GM21786 (cell line): Measurements from ENCODE around the gene TEX29.
A peak's percentile ranks its signal among the peaks of the same experiment; 100 is the strongest.

Experiments used
- ATAC-seq: cut with Tn5 transposase; IDR thresholded peaks from one replicate; pipeline ENCODE4 v1.9.1; 2021; ENCODE audit not compliant: unreplicated experiment

TEX29 gene

DNA sequence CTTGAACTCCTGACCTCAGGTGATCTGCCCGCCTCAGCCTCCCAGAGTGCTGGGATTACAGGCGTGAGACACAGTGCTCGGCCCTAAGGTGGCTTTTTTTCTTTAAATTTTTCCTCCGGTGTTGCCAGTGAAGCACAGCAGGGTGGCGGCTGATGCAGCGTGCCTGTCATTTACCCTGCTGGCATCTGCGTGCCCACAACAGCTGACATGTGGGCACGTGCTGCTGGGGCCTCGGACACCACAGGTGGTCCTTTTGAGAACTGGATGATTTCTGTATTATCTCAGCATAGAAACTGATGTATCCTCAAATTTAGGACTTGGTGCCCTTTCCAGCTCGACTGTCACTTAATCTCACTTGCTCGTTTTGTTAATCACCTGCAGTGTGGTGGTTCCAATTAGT lies 31.2 kb upstream of the TEX29 start:
- no peak for ATAC-seq

DNA sequence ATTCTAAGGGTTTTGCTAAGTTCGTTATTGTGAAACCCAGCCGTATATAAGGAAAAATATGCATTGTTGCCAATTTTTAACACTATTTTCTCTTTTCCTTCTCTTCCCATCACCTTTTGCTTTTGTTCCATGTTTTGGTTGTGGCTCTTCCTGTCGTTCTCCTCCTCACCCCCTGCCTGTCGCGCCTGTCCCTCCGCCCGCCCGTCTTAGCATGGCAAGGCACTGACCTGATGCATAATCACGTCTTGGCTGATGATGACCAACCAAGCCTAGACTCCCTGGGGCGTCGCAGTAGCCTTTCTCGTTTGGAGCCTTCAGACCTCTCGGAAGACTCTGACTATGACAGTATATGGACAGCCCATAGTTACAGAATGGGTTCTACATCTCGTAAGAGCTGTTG lies 28.5 kb upstream of the TEX29 start:
- ATAC-seq, result no peak

GRCh38 chr13:111292710-111293485 lies 27.5 kb upstream of the TEX29 start:
- ATAC-seq, result no peak

DNA sequence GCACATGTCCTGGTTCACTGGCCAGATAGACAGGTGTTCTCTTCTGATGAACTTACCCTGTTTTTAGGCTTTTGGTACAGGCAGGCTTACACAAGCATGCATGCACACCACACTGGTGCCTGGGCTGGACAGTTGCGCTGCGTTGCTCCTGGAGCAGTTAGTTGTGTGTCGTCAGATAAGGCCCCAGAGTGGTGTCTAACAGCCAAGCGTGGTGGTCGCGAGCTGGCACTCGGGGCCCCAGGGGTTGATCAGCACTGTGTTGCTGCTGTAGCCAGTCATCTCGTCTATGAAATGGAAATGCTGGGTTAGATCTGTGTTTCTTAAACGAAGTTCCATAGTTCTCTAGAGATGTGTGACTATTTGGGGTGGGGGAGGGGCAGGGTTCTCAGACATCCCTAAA lies 24.6 kb upstream of the TEX29 start:
- no peak for ATAC-seq

GRCh38 chr13:111296417-111296816 lies 24.0 kb upstream of the TEX29 start:
- ATAC-seq, result no peak

DNA sequence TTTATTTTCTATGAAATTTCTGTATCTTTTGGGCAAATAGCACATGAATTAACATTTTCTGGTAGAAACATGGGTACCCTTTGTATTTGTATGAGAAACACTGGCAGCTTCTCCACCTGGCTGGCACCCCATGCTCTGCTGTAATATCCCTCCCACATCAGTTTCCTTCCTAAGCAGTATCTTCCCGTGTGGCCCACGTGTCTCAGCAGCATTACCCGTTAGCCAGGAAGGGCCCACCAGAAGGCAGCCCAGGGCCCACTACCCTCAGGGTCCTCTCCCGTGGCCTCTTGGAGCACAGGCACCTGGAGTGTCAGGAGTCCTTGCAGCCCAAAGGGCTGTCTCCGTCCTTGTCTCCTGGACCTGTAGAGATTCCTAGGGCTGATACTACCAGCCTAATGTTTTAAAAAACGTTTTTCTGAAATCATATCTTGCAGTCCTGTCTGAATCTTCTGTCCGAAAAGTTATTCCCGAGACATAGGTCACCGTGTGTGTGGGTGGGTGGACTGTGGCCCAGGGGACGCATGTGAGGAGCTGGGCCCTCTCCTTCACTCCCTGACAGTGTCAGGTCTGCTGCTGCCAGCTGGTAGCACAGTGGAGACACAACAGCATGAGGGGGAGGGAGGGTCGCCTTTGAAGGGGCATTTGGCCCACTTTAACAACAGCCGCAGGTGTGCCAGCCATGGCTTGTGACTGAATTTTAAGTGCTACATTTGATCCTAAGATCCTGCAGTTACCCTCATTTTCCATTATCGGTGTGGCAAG lies 22.0 kb upstream of the TEX29 start:
- no peak for ATAC-seq

GRCh38 chr13:111302045-111302726 lies 18.3 kb upstream of the TEX29 start:
- no peak for ATAC-seq

GRCh38 chr13:111303559-111303958 lies 16.9 kb upstream of the TEX29 start:
- no peak for ATAC-seq

DNA sequence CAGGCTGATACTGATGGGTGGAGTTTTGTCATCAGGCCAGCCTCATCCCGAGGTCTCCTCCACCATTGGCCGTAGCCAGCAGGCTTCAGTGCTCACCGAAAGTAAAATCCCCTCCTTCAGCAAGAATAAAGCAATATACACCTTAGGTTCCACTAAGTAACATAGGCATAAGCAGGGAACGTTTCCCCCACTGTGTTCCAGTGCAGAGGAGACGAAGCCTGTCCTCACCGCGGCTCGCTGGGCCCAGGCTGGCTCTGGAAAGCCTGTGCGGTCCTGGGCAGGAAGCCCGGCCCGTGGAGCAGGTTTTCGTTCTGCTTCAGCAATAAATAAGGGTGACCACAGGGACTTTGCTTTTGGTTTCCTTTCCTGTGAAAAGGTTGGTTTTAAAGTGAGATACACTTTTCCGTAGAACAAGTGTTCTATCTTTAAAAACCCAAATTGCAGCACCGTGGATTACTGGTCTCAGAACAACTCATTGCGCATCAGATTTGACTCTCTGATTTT lies 16.3 kb upstream of the TEX29 start:
- ATAC-seq, result peak; percentile 96

DNA sequence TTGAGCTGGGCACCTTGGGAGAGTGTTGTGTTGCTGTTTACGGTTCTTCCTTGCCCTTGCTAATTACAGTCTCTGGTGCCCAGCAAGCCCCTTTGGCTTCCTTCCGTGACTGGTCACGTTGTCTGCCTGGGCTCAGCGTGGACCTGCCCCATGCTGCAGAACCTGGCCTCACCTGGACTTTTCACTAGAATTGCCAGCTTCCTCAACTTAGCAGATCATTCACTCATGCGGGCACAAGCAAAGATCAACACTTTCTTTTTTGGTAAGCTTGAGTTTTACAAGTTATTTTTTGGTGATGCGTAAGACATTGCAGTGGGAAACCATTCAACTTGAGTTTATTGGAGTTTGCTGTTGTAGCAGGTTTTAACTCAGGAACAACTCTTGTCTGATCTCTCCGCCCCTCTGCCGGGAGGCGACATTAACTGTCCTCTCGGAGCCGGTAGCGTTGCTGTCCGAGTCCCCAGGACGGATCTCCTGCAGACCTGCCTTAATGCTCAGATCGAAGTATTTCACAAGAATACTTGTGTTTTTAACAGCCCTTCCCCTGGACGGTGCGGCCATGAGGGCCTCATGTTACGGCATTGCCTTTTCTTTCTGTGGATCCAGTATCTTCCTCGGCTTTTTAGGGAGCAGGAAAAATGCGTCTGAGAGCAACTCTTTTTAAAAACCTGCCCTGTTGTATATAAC lies 15.7 kb upstream of the TEX29 start:
- no peak for ATAC-seq

DNA sequence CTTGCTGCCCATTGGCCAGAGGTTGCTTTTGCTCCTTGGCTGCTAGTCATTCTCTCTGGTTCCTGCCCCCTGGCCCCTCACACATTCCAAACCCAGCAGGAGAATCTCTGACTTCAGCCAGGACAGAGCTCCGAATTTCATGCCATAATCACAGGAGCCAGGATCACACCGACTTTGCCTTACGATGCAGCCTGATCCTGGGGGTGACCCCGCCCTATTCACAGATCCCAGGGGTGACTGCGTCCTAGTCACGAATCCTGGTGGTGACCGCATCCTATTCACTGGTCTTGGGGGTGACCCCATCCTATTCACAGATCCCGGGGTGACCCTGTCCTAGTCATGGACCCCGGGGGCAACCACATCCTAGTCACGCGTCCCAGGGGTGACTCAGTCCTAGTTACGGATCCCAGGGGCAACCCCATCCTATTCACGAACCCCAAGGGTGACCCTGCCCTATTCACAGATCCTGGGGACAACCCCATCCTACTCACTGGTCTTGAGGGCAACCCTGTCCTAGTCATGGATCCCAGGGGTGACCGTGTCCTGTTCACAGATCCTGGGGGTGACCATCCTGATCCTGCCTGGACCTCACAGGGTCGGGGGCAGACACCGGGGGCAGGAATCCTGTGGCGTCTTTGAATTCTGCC lies 7.4 kb upstream of the TEX29 start:
- no peak for ATAC-seq

DNA sequence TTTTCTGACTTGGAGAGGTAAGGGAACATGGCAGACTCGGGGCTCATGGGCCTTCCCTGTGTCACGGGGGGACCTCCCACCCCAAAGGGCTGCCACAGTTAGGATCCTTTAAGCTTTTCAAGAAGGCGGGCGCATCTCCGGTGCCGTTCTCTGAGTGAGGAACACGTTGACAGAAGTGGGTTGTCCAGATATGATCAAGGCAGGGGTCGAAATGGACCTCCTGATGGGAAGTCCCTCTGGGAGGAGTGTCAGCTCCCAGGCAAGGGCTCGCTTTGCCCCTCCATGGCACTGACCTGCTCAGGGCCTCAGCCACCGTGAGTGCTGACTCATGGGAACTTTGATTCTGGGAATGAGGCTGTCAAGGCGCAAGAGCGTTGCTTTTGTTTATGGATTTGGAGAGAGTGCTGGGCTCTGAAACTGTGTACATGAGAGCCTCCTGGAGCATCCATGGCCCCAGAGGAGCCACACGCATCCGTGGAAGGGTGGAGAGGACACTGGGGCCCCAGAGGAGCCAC lies 6.5 kb upstream of the TEX29 start:
- ATAC-seq, result no peak

DNA sequence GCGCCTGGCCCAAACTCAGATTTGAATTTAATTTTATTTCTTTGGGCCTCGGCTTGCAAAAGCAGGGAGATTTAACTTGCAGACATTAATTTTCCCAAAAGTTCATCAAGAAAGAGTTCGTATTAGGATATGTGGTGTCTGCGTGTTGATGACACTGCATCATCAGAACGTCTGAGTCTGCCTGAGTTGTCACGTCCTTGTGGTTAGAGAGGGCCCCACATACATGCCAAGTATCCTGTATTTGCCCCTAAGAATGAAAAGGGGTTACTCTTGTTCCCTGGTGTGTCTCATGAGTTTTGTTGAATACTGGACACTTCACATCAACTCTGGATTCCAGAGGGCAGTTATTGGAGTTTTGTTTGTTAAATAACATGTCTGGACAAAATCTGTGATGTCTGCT lies 5.6 kb upstream of the TEX29 start:
- ATAC-seq, result no peak

DNA sequence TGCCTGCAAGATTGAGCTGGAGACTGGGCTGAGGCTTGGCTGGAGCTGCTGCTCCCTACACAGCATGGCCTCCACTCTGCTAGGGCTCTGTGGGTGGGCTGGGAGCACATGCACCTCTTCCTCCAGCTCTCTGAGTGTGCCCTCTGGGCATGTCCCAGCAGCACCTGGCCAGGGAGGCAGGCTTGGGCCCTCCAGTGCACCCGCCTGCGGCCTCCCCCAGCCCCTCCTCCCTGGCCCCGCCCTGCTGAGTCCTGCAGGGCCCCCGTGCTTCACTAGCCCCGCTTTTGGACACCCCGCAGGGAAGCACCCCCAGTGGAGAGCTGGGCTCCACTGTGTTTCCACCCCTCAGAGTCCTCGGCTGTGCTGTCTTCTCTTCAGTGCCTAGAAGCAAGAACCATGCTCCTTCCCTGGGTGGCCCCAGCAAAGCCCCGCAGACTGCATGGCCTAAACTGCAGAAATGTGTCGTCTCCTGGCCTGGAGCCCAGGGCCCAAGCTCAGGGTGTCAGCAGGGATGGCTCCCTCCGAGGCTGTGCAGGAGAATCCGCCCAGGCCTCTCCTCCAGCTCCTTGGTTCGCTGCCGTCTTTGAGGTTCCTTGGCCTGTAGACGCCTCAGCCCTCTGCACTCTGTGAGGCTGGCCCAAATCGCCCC lies 5.0 kb upstream of the TEX29 start:
- no peak for ATAC-seq

DNA sequence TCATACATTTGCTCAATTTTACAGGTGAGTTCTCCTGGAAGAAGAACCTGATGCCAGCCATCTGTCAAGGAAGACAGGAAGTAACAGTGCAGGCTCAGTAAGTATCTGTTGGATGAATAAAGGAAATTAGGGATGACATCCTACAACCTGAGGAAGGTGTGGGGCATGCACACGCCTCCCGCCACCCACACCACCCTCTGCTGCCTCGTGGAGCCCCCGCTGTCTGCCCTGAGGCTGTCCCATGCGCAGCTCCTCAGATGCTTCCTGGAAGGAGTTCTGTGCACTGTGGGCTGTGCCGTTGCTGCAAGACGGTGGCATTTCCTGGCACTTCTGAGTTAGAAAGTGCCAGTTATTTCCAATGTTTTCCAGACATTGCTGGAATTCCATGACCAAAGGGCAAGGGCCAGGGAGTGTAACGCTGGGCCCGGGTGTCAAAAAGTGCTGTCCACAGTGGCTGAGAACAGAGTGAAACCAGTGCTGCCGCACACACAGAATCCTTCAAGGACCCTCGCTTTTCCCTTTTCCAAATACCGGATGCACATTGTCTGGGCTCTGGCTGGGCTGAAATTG lies 4.2 kb upstream of the TEX29 start:
- ATAC-seq, result no peak

- ATAC-seq, result no peak
These were observed 3.3 kb upstream of the TEX29 start for GRCh38 chr13:111317042-111317550.

GRCh38 chr13:111317571-111318345 lies 2.7 kb upstream of the TEX29 start:
- no peak for ATAC-seq

DNA sequence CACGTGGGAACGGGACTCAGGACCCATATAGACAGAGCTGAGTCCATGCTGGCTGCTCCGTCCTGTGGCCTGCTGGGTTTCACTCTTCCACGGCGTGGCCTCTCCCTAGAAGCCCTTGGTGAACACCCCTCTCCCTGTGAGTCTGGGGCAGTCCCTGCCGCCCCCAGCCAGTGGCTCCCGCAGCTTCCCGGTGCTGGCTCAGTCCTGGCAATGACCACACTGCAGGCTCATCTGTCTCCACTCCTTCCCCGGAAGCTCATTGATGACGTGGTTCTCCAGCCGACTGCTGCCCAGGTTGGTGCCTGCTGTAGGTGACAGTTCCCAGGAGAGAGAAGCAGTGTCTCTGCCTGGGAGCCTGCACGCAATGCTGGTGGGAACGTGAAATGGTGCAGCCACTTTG lies 2.1 kb upstream of the TEX29 start:
- no peak for ATAC-seq

GRCh38 chr13:111319521-111319920 lies 921 bp upstream of the TEX29 start:
- ATAC-seq, result no peak
